ENCODE measurements around the gene GIN1. TPM values are rescaled to one million over a fixed set of nuclear protein-coding genes. Genes with fewer than 3 reads are reported as not detected.
"Not testable (repeated sequence)": the region's sequence is repeated elsewhere in the genome, so short reads cannot be mapped to it uniquely, and the experiment has no call there.

Gene GIN1
- polyA plus RNA-seq (2012; ENCODE audit: low read depth, missing spikeins) = 4.0 TPM

GRCh38 chr5:103119765-103120606, at the start of gene GIN1, which contains the start of gene PPIP5K2:
GIN1 (minus strand) TSS chr5:103120138; CDS start chr5:103108707, 11,431 bp downstream.
PPIP5K2 (plus strand) TSS chr5:103120301; CDS start chr5:103129590, 9,289 bp downstream.
- no peak for TF ChIP-seq PAX5 (IDR thresholded peaks at IDR 0.05; ENCODE audit: insufficient read depth, low read length, severe bottlenecking)
- no peak for TF ChIP-seq SPI1 (IDR thresholded peaks at IDR 0.05; ENCODE audit: low read depth, low read length)
- TF ChIP-seq POU2F2 (IDR thresholded peaks at IDR 0.05; ENCODE audit: low read depth, low read length) = peak; percentile 34; the same call in 1 of the 2 replicates
- peak; percentile 86 for TF ChIP-seq TAF1 (IDR thresholded peaks at IDR 0.05; ENCODE audit: low read depth, low read length)
- TF ChIP-seq POLR2A (IDR thresholded peaks at IDR 0.05; ENCODE audit: low read depth, low read length) = peak; percentile 94
- peak; percentile 96 for TF ChIP-seq POLR2AphosphoS5 (IDR thresholded peaks at IDR 0.05; ENCODE audit: low read depth, low read length)
- DNase-seq (ENCODE audit: insufficient read length, low spot score) (peak; percentile 28), FAIRE-seq (peak; percentile 98)

DNA sequence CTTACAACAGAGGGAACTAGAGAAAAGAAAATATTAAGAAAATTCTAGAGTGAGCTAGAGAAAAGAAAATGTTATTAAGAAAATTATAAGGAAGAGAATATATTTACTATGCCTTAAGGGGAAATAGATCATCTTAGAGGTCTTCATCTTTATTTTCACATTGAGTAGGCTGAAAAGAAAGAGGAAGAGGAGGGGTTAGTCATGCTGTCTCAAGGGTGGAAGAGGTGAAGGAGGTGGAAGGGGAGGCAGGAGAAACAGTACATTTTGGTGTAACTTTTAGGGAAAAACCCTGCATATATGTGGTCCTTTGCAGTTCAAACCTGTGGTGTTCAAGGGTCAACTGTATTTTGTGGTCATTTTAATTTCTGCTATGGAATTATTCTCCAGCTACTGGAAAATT, 46.8 kb upstream of the GIN1 start:
- no peak for FAIRE-seq
- no peak for TF ChIP-seq POLR2A (IDR thresholded peaks at IDR 0.05; ENCODE audit: low read depth, low read length)
- TF ChIP-seq POLR2AphosphoS5 (IDR thresholded peaks at IDR 0.05; ENCODE audit: low read depth, low read length) = no peak
- no peak for TF ChIP-seq TAF1 (IDR thresholded peaks at IDR 0.05; ENCODE audit: low read depth, low read length)
- TF ChIP-seq PAX5 (IDR thresholded peaks at IDR 0.05; ENCODE audit: insufficient read depth, low read length, severe bottlenecking) = no peak
- peak; percentile 29; the same call in 1 of the 2 replicates for TF ChIP-seq SPI1 (IDR thresholded peaks at IDR 0.05; ENCODE audit: low read depth, low read length)
- TF ChIP-seq POU2F2 (IDR thresholded peaks at IDR 0.05; ENCODE audit: low read depth, low read length) = no peak
- no peak for DNase-seq (ENCODE audit: insufficient read length, low spot score)

DNA sequence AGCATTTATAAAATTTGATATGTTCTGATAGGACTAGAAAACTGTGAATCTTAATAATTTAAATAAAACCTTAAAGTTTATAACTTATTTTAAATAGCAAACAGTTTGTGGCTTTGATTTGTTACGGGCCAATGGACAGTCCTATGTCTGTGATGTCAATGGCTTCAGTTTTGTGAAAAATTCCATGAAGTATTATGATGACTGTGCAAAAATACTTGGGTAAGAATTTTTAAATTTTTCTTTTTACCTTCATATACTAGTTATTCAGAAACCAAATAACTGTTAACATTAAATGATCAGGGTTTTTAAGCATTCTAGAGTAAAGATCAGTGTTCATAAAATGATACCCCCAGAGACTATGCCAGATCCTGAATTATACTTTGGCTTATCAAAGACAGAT, 31.2 kb upstream of the GIN1 start:
- TF ChIP-seq POU2F2 (IDR thresholded peaks at IDR 0.05; ENCODE audit: low read depth, low read length) (no peak), TAF1 (IDR thresholded peaks at IDR 0.05; ENCODE audit: low read depth, low read length) (no peak), POLR2AphosphoS5 (IDR thresholded peaks at IDR 0.05; ENCODE audit: low read depth, low read length) (no peak), SPI1 (IDR thresholded peaks at IDR 0.05; ENCODE audit: low read depth, low read length) (no peak), POLR2A (IDR thresholded peaks at IDR 0.05; ENCODE audit: low read depth, low read length) (no peak), PAX5 (IDR thresholded peaks at IDR 0.05; ENCODE audit: insufficient read depth, low read length, severe bottlenecking) (no peak)
- FAIRE-seq (no peak), DNase-seq (ENCODE audit: insufficient read length, low spot score) (no peak)

DNA sequence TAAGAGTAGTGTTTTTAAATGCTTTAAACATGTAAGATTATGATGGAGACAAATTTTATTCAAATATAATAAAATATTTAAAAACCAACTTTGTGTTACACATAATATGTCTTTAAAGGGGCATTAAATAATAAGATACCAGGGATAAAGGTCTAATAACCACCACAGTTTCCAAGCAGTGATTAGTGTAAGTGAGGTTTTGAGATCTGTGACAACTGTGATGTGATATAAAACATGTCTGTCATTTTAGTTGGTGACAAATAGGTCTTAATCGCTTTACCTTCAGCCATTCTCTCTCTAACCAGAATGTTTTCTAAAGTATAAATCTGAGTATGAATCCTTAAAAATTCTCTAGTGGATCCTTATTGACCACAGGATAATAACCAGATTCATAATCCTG, 28.3 kb upstream of the GIN1 start:
- no peak for TF ChIP-seq SPI1 (IDR thresholded peaks at IDR 0.05; ENCODE audit: low read depth, low read length)
- no peak for TF ChIP-seq TAF1 (IDR thresholded peaks at IDR 0.05; ENCODE audit: low read depth, low read length)
- no peak for TF ChIP-seq POU2F2 (IDR thresholded peaks at IDR 0.05; ENCODE audit: low read depth, low read length)
- no peak for TF ChIP-seq POLR2AphosphoS5 (IDR thresholded peaks at IDR 0.05; ENCODE audit: low read depth, low read length)
- TF ChIP-seq PAX5 (IDR thresholded peaks at IDR 0.05; ENCODE audit: insufficient read depth, low read length, severe bottlenecking) = no peak
- TF ChIP-seq POLR2A (IDR thresholded peaks at IDR 0.05; ENCODE audit: low read depth, low read length) = no peak
- DNase-seq (ENCODE audit: insufficient read length, low spot score) (no peak), FAIRE-seq (no peak)

DNA sequence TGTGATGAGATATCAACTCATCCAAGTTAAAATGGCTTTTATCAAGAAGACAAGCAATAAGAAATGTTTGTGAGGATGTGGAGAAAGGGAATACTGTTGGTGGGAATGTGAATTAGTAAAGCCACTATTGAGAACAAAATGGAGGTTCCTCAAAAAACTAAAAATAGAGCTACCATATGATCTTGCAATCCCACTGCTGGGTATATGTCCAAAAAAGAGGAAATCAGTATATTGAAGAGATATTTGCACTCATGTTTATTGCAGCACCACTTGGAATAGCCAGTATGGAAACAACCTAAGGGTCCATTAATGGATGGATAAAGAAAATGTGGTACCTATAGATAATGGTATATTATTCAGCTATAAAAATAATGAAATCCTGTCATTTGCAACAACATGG, 25.3 kb upstream of the GIN1 start:
- no peak for FAIRE-seq
- TF ChIP-seq SPI1 (IDR thresholded peaks at IDR 0.05; ENCODE audit: low read depth, low read length) = no peak
- TF ChIP-seq PAX5 (IDR thresholded peaks at IDR 0.05; ENCODE audit: insufficient read depth, low read length, severe bottlenecking) = no peak
- no peak for TF ChIP-seq POU2F2 (IDR thresholded peaks at IDR 0.05; ENCODE audit: low read depth, low read length)
- no peak for TF ChIP-seq POLR2AphosphoS5 (IDR thresholded peaks at IDR 0.05; ENCODE audit: low read depth, low read length)
- TF ChIP-seq POLR2A (IDR thresholded peaks at IDR 0.05; ENCODE audit: low read depth, low read length) = no peak
- TF ChIP-seq TAF1 (IDR thresholded peaks at IDR 0.05; ENCODE audit: low read depth, low read length) = no peak
- no peak for DNase-seq (ENCODE audit: insufficient read length, low spot score)

GRCh38 chr5:103142132-103142531, 22.2 kb upstream of the GIN1 start:
- not testable (repeated sequence) for FAIRE-seq; DNase-seq (ENCODE audit: insufficient read length, low spot score)

DNA sequence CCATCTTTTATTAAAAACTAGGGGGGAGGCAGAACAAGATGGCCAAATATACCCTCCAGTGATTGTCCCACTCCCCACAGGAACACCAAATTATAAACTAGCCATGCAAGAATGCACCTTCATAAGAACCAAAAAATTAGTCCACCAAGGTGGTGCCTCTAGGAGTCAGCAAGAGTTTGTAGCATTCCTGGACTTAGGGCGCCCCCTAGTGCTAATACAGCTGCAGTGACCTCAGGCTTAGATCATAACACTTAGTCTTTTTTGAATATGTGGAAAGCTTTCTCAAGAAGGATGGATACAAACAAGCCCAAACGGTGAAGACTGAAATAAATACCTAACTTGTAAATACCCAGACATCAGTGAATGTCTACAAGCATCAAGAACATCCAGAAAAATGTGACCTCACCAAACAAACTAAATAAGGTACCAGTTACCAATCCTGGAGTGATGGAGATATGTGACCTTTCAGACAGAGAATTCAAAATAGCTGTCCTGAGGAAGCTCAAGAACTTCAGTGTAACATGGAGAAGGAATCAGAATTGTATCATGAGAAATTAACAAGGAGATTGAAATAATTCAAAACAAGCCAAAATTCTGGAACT, 19.4 kb upstream of the GIN1 start:
- DNase-seq (ENCODE audit: insufficient read length, low spot score) (peak; percentile 41), FAIRE-seq (peak; percentile 84)
- TF ChIP-seq TAF1 (IDR thresholded peaks at IDR 0.05; ENCODE audit: low read depth, low read length) (no peak), POU2F2 (IDR thresholded peaks at IDR 0.05; ENCODE audit: low read depth, low read length) (no peak), POLR2A (IDR thresholded peaks at IDR 0.05; ENCODE audit: low read depth, low read length) (no peak), SPI1 (IDR thresholded peaks at IDR 0.05; ENCODE audit: low read depth, low read length) (no peak), PAX5 (IDR thresholded peaks at IDR 0.05; ENCODE audit: insufficient read depth, low read length, severe bottlenecking) (no peak), POLR2AphosphoS5 (IDR thresholded peaks at IDR 0.05; ENCODE audit: low read depth, low read length) (no peak)

DNA sequence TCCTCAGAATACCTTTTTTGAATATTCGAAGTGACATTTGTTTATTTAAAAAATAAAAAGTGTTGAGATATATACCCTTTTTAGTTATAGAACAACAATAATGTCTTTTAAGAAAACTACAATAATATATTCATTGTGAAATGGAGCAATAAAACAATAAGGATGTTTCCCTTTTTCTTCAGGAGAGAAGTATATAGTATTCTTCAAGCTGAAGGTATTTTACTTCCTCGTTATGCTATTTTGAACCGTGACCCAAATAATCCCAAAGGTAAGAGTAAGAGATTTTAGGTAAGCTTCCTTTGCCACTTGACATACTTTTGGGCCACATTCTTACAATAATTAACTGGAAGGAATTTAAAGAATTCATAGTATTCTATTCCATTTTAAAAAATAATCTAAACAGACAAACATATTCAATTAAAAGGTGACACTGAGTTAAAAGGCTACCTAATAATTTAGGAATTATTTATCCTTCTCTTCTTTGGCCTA, 18.3 kb upstream of the GIN1 start:
- DNase-seq (ENCODE audit: insufficient read length, low spot score) = no peak
- TF ChIP-seq POU2F2 (IDR thresholded peaks at IDR 0.05; ENCODE audit: low read depth, low read length) (no peak), TAF1 (IDR thresholded peaks at IDR 0.05; ENCODE audit: low read depth, low read length) (no peak), POLR2AphosphoS5 (IDR thresholded peaks at IDR 0.05; ENCODE audit: low read depth, low read length) (no peak), SPI1 (IDR thresholded peaks at IDR 0.05; ENCODE audit: low read depth, low read length) (no peak), POLR2A (IDR thresholded peaks at IDR 0.05; ENCODE audit: low read depth, low read length) (no peak), PAX5 (IDR thresholded peaks at IDR 0.05; ENCODE audit: insufficient read depth, low read length, severe bottlenecking) (no peak)
- no peak for FAIRE-seq

DNA sequence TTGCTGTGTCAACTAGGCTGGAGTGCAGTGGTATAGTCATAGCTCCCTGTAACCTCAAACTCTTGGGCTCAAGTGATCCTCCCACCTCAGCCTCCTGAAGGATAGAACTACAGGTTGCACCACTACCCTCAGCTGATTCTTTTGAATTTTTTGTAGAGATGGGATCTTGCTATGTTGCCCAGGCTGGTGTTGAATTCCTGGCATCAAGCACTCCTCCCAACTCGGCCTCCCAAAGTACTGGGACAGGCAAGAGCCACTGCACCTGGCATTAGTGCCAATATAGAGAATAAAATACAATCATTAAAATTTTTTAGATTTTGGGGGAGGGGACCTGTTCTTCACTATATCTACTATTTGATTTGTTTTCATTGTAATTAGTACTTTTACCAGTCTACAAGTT, 15.5 kb upstream of the GIN1 start:
- TF ChIP-seq PAX5 (IDR thresholded peaks at IDR 0.05; ENCODE audit: insufficient read depth, low read length, severe bottlenecking) = no peak
- no peak for FAIRE-seq
- no peak for DNase-seq (ENCODE audit: insufficient read length, low spot score)
